Measurements from ENCODE around the gene DDRGK1.
"Not testable (repeated sequence)": the region's sequence is repeated elsewhere in the genome, so short reads cannot be mapped to it uniquely, and the experiment has no call there.

GRCh38 chr20:3215359-3215917 is 11.0 kb upstream of the DDRGK1 start:
- TF ChIP-seq, protein P1, sequence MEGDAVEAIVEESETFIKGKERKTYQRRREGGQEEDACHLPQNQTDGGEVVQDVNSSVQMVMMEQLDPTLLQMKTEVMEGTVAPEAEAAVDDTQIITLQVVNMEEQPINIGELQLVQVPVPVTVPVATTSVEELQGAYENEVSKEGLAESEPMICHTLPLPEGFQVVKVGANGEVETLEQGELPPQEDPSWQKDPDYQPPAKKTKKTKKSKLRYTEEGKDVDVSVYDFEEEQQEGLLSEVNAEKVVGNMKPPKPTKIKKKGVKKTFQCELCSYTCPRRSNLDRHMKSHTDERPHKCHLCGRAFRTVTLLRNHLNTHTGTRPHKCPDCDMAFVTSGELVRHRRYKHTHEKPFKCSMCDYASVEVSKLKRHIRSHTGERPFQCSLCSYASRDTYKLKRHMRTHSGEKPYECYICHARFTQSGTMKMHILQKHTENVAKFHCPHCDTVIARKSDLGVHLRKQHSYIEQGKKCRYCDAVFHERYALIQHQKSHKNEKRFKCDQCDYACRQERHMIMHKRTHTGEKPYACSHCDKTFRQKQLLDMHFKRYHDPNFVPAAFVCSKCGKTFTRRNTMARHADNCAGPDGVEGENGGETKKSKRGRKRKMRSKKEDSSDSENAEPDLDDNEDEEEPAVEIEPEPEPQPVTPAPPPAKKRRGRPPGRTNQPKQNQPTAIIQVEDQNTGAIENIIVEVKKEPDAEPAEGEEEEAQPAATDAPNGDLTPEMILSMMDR (IDR thresholded peaks at IDR 0.05): not testable (repeated sequence)
- not testable (repeated sequence) for TF ChIP-seq POLR2A (IDR thresholded peaks at IDR 0.05)

All from vagina (tissue), 2 donors.